ENCODE results near the gene GREM1.

GREM1 gene

GRCh38 chr15:32790352-32790999, 72.7 kb downstream of the GREM1 start:
- DNase-seq, result no peak

GRCh38 chr15:32792436-32792835, 74.6 kb downstream of the GREM1 start:
- no peak for DNase-seq
